Activated T-cell treated with anti-CD3 and anti-CD28 coated beads, Interleukin-2, amount 50 U/mL, for 4 hours (primary cell): ENCODE measurements around the gene SYNRG. TPM values are rescaled to one million over a fixed set of nuclear protein-coding genes. Genes with fewer than 3 reads are reported as not detected.

Source experiments
- ATAC-seq, 2 donors: fragments of 200-7000 bp; cut with Tn5 transposase; one replicate each; pipeline ENCODE4 v1.10.0; 2021
- DNase-seq: peaks from one replicate; pipeline ENCODE4 v3.0.0-alpha.2; 2020
- H3K27me3 Mint-ChIP-seq: one replicate; pipeline ENCODE4 v1.8.0; 2021; ENCODE audit warnings: low read depth, mixed read lengths
- H3K36me3 Mint-ChIP-seq: one replicate; pipeline ENCODE4 v1.8.0; 2022; ENCODE audit warnings: mixed read lengths; ENCODE audit not compliant: insufficient read depth
- H3K4me1 Mint-ChIP-seq: one replicate; pipeline ENCODE4 v1.8.0; 2021; ENCODE audit warnings: low read depth, mixed read lengths
- H3K4me3 Mint-ChIP-seq: one replicate; pipeline ENCODE4 v1.8.0; 2021; ENCODE audit warnings: mild to moderate bottlenecking, moderate library complexity, mixed read lengths
- H3K9me3 Mint-ChIP-seq: one replicate; pipeline ENCODE4 v1.8.0; 2021; ENCODE audit warnings: mixed read lengths
- total RNA-seq, 3 donors: library from RNA; stranded (reverse); gene quantifications; one replicate each; pipeline ENCODE4 v1.2.1, GENCODE V29; 2021

SYNRG gene
- total RNA-seq, 3 donors from 2014 or later, result 34.9 to 42.5 (median 36.7) TPM

GRCh38 chr17:37571674-37572073 lies 37.5 kb downstream of the SYNRG start:
- Mint-ChIP-seq H3K36me3 (peaks cover 44% of the 10 kb centered on the region), H3K9me3 (peaks cover 8% of the 10 kb centered on the region), H3K4me3 (no peak overlapping the region), H3K4me1 (peaks cover 4% of the 10 kb centered on the region), H3K27me3 (no peaks in the 10 kb centered on the region)
- ATAC-seq (no peak), DNase-seq (no peak)

- peak; percentile 37 to 52 for ATAC-seq
- DNase-seq, result peak; percentile 8
- peaks cover 4% of the 10 kb centered on the region for H3K4me1 Mint-ChIP-seq
- H3K36me3 Mint-ChIP-seq, result peaks cover 41% of the 10 kb centered on the region
- no peak overlapping the region for H3K4me3 Mint-ChIP-seq
- peaks cover 8% of the 10 kb centered on the region for H3K9me3 Mint-ChIP-seq
- no peaks in the 10 kb centered on the region for H3K27me3 Mint-ChIP-seq
Observed at GRCh38 chr17:37570527-37571093, 38.6 kb downstream of the SYNRG start.

GRCh38 chr17:37568350-37569053 lies 40.7 kb downstream of the SYNRG start:
- no peak for DNase-seq
- H3K36me3 Mint-ChIP-seq, result peaks cover 32% of the 10 kb centered on the region
- peaks cover 6% of the 10 kb centered on the region for H3K4me1 Mint-ChIP-seq
- ATAC-seq, result no peak
- no peak overlapping the region for H3K4me3 Mint-ChIP-seq
- H3K27me3 Mint-ChIP-seq, result no peaks in the 10 kb centered on the region
- H3K9me3 Mint-ChIP-seq, result no peaks in the 10 kb centered on the region

- no peak for DNase-seq
- no peaks in the 10 kb centered on the region for H3K9me3 Mint-ChIP-seq
- no peaks in the 10 kb centered on the region for H3K27me3 Mint-ChIP-seq
- H3K4me3 Mint-ChIP-seq, result no peak overlapping the region
- peaks cover 6% of the 10 kb centered on the region for H3K4me1 Mint-ChIP-seq
- H3K36me3 Mint-ChIP-seq, result peaks cover 26% of the 10 kb centered on the region
- no peak for ATAC-seq
Observed at GRCh38 chr17:37567538-37567937, 41.7 kb downstream of the SYNRG start.

GRCh38 chr17:37567137-37567536 lies 42.1 kb downstream of the SYNRG start:
- no peaks in the 10 kb centered on the region for H3K9me3 Mint-ChIP-seq
- peaks cover 6% of the 10 kb centered on the region for H3K4me1 Mint-ChIP-seq
- H3K27me3 Mint-ChIP-seq, result no peaks in the 10 kb centered on the region
- H3K4me3 Mint-ChIP-seq, result no peak overlapping the region
- ATAC-seq (no peak), DNase-seq (no peak)
- H3K36me3 Mint-ChIP-seq, result peaks cover 24% of the 10 kb centered on the region

- ATAC-seq, result no peak
Observed at GRCh38 chr17:37564252-37564651, 45.0 kb downstream of the SYNRG start.

GRCh38 chr17:37562016-37562745 lies 47.0 kb downstream of the SYNRG start:
- Mint-ChIP-seq H3K27me3 (no peaks in the 10 kb centered on the region), H3K4me1 (peaks cover 6% of the 10 kb centered on the region), H3K9me3 (no peaks in the 10 kb centered on the region), H3K4me3 (no peak overlapping the region), H3K36me3 (peaks cover 34% of the 10 kb centered on the region)
- ATAC-seq, result no peak
- no peak for DNase-seq

More at GRCh38 chr17:37564252-37564651, 45.0 kb downstream of the SYNRG start:
- H3K4me3 Mint-ChIP-seq, result no peak overlapping the region
- no peaks in the 10 kb centered on the region for H3K9me3 Mint-ChIP-seq
- H3K27me3 Mint-ChIP-seq, result no peaks in the 10 kb centered on the region
- peaks cover 26% of the 10 kb centered on the region for H3K36me3 Mint-ChIP-seq
- DNase-seq, result no peak
- H3K4me1 Mint-ChIP-seq, result peaks cover 6% of the 10 kb centered on the region

- peaks cover 8% of the 10 kb centered on the region for H3K4me1 Mint-ChIP-seq
- peaks cover 27% of the 10 kb centered on the region for H3K36me3 Mint-ChIP-seq
- H3K4me3 Mint-ChIP-seq, result no peak overlapping the region
- ATAC-seq (no peak), DNase-seq (no peak)
- no peaks in the 10 kb centered on the region for H3K27me3 Mint-ChIP-seq
- H3K9me3 Mint-ChIP-seq, result no peaks in the 10 kb centered on the region
Observed at GRCh38 chr17:37558299-37558698, 50.9 kb downstream of the SYNRG start.

GRCh38 chr17:37557482-37557881 lies 51.7 kb downstream of the SYNRG start:
- no peak for ATAC-seq

GRCh38 chr17:37555386-37555785 lies 53.8 kb downstream of the SYNRG start:
- no peaks in the 10 kb centered on the region for H3K27me3 Mint-ChIP-seq
- H3K36me3 Mint-ChIP-seq, result peaks cover 36% of the 10 kb centered on the region
- H3K4me1 Mint-ChIP-seq, result peaks cover 36% of the 10 kb centered on the region
- no peak for DNase-seq
- H3K9me3 Mint-ChIP-seq, result no peaks in the 10 kb centered on the region
- ATAC-seq, result no peak
- H3K4me3 Mint-ChIP-seq, result no peak overlapping the region

More at GRCh38 chr17:37557482-37557881, 51.7 kb downstream of the SYNRG start:
- H3K9me3 Mint-ChIP-seq, result no peaks in the 10 kb centered on the region
- H3K36me3 Mint-ChIP-seq, result peaks cover 35% of the 10 kb centered on the region
- peaks cover 16% of the 10 kb centered on the region for H3K4me1 Mint-ChIP-seq
- DNase-seq, result no peak
- no peak overlapping the region for H3K4me3 Mint-ChIP-seq
- H3K27me3 Mint-ChIP-seq, result no peaks in the 10 kb centered on the region

GRCh38 chr17:37553401-37553966 lies 55.7 kb downstream of the SYNRG start:
- Mint-ChIP-seq H3K27me3 (no peaks in the 10 kb centered on the region), H3K4me3 (no peak overlapping the region), H3K4me1 (peaks cover 44% of the 10 kb centered on the region), H3K9me3 (no peaks in the 10 kb centered on the region), H3K36me3 (peaks cover 37% of the 10 kb centered on the region)
- no peak for DNase-seq
- ATAC-seq, result no peak

GRCh38 chr17:37551788-37552187 lies 57.4 kb downstream of the SYNRG start:
- ATAC-seq, result no peak

GRCh38 chr17:37547986-37548385 lies 61.2 kb downstream of the SYNRG start:
- ATAC-seq, result no peak
- H3K36me3 Mint-ChIP-seq, result peaks cover 18% of the 10 kb centered on the region

More at GRCh38 chr17:37551788-37552187, 57.4 kb downstream of the SYNRG start:
- Mint-ChIP-seq H3K9me3 (no peaks in the 10 kb centered on the region), H3K36me3 (peaks cover 27% of the 10 kb centered on the region), H3K4me3 (no peak overlapping the region), H3K4me1 (peaks cover 56% of the 10 kb centered on the region), H3K27me3 (no peaks in the 10 kb centered on the region)
- no peak for DNase-seq

GRCh38 chr17:37546302-37546701 lies 62.9 kb downstream of the SYNRG start:
- no peak for ATAC-seq
- DNase-seq, result no peak
- Mint-ChIP-seq H3K4me1 (peaks cover 32% of the 10 kb centered on the region), H3K9me3 (no peaks in the 10 kb centered on the region), H3K4me3 (no peak overlapping the region), H3K36me3 (peaks cover 16% of the 10 kb centered on the region), H3K27me3 (no peaks in the 10 kb centered on the region)

More at GRCh38 chr17:37547986-37548385, 61.2 kb downstream of the SYNRG start:
- Mint-ChIP-seq H3K9me3 (no peaks in the 10 kb centered on the region), H3K4me3 (no peak overlapping the region), H3K4me1 (peaks cover 48% of the 10 kb centered on the region), H3K27me3 (no peaks in the 10 kb centered on the region)
- DNase-seq, result no peak
